GM18505 (cell line): ENCODE measurements around the gene FGFBP1.

ENCODE experiments used
- ATAC-seq: cut with Tn5 transposase; IDR thresholded peaks from one replicate; pipeline ENCODE4 v1.9.1; 2021; ENCODE audit not compliant: unreplicated experiment
- POLR2A ChIP-seq: IDR thresholded peaks from 4 replicates; pipeline ENCODE4 v1.6.1; 2011; ENCODE audit warnings: borderline replicate concordance; ENCODE audit not compliant: insufficient read depth, insufficient read length; ENCODE audit errors: extremely low read depth

Gene FGFBP1

GRCh38 chr4:15938640-15939039 is at the start of gene FGFBP1:
FGFBP1 (minus strand) TSS chr4:15938740; CDS start chr4:15936632, 2,108 bp downstream.
- no peak for TF ChIP-seq POLR2A
- ATAC-seq, result no peak

GRCh38 chr4:15988222-15988621 is 49.7 kb upstream of the FGFBP1 start:
- no peak for TF ChIP-seq POLR2A
- ATAC-seq, result no peak

DNA sequence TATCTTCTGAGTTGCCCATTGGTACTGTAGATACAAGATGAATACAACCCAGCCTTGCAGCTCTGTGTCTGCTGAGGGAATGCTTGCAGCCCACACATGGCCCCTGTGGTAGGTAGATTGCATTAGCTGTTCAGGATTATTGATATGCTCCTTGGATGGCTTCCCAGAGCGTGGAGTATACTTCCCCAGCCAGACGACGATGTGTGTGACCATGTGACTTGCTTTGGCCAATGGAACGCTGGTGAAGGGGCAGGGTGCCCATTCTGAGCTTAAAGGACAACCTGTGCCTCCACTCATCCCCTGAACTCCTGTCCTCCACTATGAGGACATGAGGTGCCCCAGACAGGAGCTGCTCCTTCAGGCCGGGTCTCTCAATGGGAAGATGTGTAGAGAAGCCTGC is 48.4 kb upstream of the FGFBP1 start:
- no peak for ATAC-seq
- TF ChIP-seq POLR2A, result no peak

DNA sequence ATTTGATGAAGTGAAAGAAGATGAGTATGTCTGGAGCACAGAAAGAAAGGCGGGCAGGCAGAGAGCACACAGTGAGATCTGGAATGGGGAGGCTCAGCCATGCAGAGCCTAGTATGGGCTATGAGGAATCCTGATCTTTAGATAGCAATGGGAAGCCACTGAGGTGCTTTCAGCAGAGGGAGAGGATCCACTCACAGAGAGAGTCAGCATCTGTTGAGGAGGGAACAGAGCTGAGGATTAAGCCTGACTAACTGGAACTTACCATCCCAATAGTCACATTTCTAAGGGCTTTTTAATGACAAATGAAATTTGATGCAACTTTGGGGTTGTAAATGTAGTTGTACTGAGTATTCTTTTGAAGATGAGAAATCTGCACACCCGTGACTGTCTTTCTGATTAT is 45.1 kb upstream of the FGFBP1 start:
- no peak for TF ChIP-seq POLR2A

GRCh38 chr4:15982842-15983524 is 44.4 kb upstream of the FGFBP1 start:
- ATAC-seq, result no peak
- no peak for TF ChIP-seq POLR2A

More for the DNA sequence above, 45.1 kb upstream of the FGFBP1 start:
- ATAC-seq, result no peak

GRCh38 chr4:15976456-15977447 is 38.2 kb upstream of the FGFBP1 start:
- TF ChIP-seq POLR2A, result no peak
- ATAC-seq, result no peak

DNA sequence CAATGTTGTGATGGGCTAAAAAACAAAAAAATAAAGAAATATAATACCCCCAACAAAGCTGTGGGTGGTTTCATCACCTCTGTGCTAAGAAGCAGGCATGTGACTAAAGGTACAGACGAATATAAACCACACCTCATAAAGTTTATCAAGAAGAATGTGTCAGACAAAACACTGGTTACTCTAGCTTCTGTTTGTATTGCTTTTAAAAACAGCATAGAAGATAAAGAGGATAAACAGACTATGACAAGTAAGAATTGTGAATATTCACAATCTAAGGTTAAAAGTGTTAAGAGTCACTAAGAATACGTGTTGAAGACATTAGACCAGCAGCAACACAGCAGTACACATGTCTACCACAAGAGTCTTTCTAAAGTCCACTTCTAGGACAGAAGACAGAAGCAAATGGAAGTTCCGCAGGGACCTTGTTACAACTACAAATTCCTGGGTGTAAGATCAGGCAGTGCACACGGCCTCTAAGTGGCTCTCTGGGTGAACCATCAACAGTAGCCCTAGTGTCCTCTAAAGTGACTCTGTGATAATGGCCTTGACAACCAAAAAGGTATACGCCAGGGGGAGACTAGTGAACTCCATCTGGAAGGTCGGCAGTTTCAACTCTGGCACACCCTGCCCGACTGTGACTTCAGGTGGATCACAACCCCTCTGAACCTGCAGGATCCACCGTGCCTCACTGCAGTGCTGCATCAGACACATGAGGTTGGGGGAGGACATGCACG is 32.7 kb upstream of the FGFBP1 start:
- no peak for TF ChIP-seq POLR2A
- ATAC-seq, result no peak

DNA sequence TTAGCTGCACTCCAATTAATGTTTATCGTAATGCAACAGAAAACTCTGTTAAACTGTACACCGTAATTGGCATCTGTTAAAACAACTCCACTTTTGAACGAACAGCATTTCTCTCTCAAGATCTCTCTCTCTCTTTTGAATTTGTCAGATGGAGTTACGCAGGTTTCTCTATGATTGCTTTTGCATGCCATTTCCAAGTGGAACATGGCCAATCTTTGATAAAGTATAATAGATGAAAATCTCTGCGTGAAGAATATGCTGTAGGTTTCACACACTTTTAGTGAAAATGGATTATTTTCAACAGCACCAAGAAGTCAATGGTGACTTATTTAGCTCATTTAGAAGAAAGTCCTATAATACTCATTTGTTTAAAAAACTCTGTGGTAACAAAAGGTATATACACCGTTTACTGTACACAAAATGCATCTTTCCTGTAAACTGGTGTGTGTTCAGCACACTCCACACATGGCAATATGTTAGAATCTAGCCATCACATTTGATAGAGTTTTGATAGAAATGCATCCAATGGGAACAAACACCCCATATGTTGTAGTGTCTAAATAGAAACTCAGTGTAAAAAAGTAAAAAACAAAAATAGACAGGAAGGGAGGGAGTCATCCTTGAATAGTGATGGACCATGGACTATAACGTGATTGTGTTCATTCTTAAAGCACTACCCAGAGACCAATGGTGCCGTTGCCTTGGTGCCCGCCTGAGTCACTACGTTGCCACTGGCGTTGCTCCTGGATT is 30.2 kb upstream of the FGFBP1 start:
- no peak for ATAC-seq
- no peak for TF ChIP-seq POLR2A

GRCh38 chr4:15965325-15965724 is 26.8 kb upstream of the FGFBP1 start:
- ATAC-seq, result no peak
- TF ChIP-seq POLR2A, result no peak

DNA sequence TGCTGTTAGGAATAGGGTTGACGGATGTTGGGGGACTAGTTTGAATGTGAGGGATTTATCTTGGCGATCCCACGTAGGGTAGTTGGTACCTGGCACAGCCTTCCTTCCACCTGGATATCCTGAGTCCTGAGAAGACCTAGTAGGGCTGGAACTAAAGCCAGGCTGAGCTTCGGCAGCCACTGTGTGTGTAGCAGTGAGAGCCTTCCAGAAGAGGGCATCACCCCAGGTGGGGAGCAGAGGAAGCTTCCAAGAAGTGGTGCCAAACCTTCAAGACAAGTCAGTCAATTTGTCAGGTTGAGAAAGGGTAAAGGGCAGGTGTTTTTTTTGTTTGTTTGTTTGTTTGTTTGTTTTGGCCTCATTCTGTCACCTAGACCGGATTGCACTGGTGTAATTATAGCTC is 25.6 kb upstream of the FGFBP1 start:
- no peak for ATAC-seq

GRCh38 chr4:15963576-15963975 is 25.0 kb upstream of the FGFBP1 start:
- TF ChIP-seq POLR2A, result no peak
- ATAC-seq, result no peak

More for the DNA sequence above, 25.6 kb upstream of the FGFBP1 start:
- no peak for TF ChIP-seq POLR2A

GRCh38 chr4:15963001-15963451 is 24.5 kb upstream of the FGFBP1 start, which contains the start of gene FGFBP2:
FGFBP2 (minus strand) TSS chr4:15963175; CDS start chr4:15963129, 46 bp downstream.
- no peak for TF ChIP-seq POLR2A
- ATAC-seq, result no peak
